Measurements from ENCODE around the gene MORN1. TPM values are rescaled to one million over a fixed set of nuclear protein-coding genes. Genes with fewer than 3 reads are reported as not detected.
"Not testable (repeated sequence)": the region's sequence is repeated elsewhere in the genome, so short reads cannot be mapped to it uniquely, and the experiment has no call there.

The MORN1 gene
- polyA plus RNA-seq, 1 donor: 6.7 TPM

DNA sequence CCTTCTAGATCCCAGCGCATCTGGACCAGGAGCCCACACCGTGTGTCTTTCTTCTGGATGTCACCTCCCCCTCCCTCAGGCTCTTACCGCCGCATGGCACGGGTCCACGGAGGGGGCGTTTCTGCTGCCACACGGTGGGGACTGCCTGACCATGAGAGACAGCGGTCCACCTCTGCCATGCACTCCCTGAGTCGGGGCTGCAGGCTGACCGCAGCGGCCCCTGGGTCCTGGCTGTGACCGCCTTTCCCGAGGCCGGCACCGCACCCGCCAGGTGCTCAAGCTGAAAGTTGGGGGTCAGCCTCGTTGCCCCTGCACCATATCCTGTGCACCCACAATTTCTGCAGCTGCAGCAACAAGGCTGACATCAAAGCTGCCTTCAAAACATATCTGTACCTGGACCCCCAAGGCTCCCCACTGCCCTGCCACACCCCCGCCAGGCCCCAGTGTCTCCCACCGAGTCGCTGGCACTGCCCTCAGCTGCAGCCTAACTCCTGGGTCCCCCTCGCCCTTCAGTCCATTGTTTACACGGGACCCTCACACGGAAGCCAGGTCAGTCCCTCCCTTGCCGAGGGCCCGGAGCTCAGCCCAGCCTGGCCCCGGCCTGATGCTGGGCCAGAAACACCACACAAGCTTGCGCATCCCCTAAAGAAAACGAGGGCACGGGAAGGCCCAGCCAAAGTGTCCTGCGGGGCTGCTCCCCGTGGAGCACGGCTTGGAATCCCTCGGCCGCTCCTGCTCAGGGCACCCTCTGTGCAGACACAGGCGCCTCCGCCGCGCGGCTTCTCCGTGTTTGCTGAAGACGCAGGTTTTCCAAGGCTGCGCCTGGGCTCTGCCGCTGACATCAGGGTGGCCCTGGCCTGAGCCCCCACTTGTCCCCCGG is 51.9 kb downstream of the MORN1 start:
- DNase-seq (ENCODE audit: low read depth): no peak

DNA sequence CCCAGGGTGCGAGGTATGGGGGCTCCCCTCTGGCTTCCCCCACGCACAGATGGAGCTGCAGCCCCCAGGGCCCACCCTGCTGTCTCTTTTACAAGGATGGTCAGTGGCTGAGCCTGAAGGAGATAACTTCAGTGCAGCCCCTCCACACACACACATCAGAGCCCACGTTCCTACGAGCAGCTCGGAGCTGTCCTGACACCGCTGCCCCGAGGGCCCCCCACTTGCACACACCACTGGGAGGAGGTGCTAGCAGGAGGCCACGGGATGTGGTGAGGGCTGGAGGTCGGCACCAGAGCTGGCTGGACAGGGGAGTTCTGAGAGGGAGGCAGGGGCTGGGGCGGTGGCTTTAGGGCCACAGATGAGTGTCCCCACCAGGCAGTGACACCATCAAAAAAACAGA is 53.9 kb downstream of the MORN1 start:
- DNase-seq (ENCODE audit: low read depth): no peak

GRCh38 chr1:2337081-2337480 is 54.3 kb downstream of the MORN1 start:
- DNase-seq (ENCODE audit: low read depth): no peak

DNA sequence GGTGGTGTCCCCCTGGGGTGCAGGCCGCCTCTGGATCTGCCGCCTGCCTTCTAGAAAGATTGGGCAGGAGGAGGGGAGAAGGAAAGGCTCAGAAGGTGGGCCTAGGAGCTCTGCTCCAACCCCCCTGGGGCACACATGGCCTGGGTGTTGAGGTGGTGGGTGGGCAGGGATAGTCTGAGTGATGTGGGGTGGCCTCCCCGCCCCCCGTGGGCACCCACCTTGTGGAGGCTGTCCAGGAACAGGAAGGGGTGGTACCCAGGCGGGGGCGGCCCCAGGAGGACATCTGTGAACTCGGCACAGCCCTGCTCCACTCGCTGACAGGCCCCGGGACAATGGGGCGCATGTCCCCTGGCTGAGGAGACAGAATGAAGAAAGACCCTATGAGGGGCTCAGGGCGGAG is 54.9 kb downstream of the MORN1 start:
- DNase-seq (ENCODE audit: low read depth): no peak

GRCh38 chr1:2335721-2336455 is 55.5 kb downstream of the MORN1 start:
- DNase-seq (ENCODE audit: low read depth): no peak

GRCh38 chr1:2334883-2335534 is 56.3 kb downstream of the MORN1 start:
- no peak for DNase-seq (ENCODE audit: low read depth)

DNA sequence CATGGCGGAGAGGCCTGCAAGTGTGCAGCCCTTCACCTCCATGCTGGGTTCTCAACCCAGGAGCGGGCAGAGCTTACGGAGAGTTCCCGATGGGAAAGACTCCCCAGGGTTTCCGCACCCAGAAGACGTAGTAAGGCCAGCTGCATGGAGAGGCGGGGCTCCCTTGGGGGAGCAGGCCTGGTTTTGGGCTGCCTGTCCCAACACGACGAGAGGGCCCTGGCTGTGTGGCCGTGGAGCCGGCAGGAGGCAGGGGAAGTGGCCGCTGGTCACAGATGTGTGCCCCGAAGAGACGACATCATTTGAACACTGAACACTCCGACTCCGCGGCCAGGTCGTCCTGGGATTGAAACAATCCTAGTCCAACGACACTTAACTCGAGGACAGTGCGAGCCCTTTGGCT is 57.0 kb downstream of the MORN1 start:
- DNase-seq (ENCODE audit: low read depth): no peak

DNA sequence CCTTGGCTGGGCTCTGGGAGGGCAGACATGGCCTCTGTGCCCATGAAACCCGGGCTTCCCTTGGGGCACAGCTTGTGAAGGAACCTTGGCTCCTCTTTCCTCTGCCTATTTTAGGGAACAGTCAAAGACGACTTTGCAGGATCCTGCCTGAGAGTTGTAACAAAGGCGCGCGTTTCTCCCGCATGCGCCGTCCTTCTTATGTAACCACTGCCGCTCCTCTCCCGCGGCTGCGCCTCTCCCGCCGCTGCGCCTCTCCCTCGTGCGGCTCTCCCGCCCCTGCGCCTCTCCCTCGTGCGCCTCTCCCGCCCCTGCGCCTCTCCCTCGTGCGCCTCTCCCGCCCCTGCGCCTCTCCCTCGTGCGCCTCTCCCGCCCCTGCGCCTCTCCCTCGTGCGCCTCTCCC is 59.8 kb downstream of the MORN1 start:
- not testable (repeated sequence) for DNase-seq (ENCODE audit: low read depth)

DNA sequence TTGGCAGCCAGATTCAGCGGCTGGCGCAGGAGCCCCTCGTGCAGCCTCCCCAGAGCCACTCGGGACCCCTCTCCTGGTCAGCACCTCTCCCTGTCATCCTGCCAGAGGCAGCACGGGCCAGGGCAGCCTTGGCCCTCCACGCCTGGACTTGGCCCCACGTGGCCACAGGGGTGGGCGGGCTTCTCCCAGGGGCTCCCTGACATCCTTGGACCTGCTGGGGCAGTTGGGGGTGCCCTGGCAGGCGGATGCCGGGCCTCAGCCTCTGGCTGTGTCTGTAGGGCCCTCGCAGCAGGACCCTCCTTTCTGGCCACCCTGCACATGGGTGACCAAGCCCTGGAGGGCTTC is 60.2 kb downstream of the MORN1 start:
- DNase-seq (ENCODE audit: low read depth): no peak

DNA sequence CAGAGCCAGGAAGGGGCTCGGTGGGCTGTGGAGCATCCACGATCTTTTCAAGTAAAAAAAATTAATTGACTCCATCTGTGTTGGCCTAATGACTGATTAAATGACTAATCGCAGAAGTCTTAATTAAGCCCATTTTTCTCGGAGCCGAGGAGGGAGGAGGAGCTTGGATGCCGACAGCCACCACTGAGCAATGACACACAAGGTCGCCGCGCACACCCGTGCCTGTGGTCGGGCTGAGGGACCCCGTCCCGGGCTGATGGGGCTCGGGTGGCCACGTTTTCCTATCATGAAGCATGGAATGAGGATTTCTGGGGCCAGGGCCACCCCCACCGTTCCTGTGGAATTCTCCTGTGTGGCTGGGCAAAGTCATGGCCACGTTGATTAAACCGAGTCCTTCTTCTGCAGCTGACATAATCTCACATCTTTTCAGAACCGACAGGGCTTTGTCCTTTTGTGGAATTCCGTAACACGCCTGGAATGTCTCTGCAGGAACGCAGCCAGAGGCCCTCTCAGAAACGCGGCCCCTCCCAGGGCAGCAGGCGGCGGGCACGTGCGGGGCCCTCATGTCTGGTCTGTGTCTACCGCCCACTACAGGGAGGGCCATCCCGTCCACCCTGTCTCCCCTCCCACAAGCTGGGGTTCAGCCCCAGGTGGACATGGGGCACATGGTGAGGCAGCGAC is 60.7 kb downstream of the MORN1 start:
- DNase-seq (ENCODE audit: low read depth): peak; percentile 53

DNA sequence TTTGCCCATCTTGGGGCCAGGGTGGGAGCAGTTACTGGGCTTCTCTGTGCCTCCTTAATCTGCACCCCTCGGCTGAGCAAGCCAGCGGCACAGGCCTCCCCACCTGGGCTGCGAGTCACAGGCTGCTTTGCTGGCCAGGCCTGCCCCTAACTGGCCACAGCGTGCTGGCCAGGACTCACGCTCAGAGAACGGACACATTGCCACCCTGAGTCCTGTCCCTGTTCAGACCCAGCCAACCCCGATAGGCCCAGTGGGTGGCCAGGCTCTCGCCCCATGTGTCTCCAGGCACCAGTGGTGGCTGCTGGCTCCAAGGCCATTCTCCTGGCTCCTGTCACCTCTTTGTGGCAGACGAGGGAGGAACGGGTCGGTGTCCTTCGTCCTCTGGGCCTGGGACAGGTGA is 61.3 kb downstream of the MORN1 start:
- no peak for DNase-seq (ENCODE audit: low read depth)

- no peak for DNase-seq (ENCODE audit: low read depth)
Measured at GRCh38 chr1:2328676-2329455, 62.5 kb downstream of the MORN1 start.

DNA sequence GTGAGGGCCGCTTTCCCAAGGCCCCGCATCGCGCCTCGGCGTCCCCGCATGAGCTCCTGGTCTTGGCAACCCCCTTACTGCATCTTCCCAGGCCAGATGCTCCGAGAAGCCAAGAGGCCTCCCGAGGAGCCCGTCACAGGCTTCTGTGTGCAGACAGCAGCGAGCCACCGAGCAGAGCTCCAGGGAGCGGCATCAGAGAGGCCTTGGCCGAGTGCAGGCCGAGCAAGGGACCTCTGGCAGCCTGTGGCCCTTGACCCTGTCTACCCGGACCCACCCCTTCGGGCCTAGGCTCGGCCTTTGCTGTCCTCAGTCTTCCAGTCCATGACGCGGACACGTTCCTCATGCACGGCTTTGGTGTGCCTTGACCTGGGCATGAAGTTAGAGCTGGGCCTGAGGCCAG is 63.5 kb downstream of the MORN1 start:
- no peak for DNase-seq (ENCODE audit: low read depth)

DNA sequence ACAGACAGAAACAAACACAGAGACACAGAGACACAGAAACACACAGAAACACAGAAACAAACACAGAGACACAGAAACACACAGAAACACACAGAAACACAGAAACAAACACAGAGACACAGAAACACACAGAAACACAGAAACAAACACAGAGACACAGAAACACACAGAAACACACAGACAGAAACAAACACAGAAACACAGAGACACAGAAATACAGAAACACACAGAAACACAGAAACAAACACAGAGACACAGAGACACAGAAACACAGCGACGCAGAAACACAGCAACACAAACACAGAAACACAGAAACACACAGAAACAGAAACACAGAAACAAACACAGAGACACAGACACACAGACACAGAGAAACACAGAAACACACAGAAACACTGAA is 64.2 kb downstream of the MORN1 start:
- DNase-seq (ENCODE audit: low read depth): not testable (repeated sequence)

DNA sequence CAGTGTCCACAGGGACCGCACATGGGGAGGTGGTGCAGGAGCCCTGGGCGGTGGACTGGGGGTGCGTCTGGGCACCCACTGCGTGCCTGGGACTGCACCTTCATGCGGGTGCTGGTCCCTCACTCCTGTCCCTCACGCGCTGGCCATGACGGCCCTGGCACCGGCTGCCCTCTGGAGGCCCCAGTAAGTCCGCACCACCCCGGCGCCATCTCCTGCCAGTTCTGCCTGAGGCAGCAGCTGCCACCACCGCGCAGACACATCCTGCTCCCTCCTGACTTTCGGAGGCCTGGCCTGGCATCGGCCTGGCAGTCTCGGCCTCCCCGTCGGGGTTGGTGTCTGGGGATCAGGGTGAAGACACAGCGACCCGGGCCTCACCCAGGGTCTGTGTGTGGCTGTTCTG is 64.8 kb downstream of the MORN1 start:
- no peak for DNase-seq (ENCODE audit: low read depth)

DNA sequence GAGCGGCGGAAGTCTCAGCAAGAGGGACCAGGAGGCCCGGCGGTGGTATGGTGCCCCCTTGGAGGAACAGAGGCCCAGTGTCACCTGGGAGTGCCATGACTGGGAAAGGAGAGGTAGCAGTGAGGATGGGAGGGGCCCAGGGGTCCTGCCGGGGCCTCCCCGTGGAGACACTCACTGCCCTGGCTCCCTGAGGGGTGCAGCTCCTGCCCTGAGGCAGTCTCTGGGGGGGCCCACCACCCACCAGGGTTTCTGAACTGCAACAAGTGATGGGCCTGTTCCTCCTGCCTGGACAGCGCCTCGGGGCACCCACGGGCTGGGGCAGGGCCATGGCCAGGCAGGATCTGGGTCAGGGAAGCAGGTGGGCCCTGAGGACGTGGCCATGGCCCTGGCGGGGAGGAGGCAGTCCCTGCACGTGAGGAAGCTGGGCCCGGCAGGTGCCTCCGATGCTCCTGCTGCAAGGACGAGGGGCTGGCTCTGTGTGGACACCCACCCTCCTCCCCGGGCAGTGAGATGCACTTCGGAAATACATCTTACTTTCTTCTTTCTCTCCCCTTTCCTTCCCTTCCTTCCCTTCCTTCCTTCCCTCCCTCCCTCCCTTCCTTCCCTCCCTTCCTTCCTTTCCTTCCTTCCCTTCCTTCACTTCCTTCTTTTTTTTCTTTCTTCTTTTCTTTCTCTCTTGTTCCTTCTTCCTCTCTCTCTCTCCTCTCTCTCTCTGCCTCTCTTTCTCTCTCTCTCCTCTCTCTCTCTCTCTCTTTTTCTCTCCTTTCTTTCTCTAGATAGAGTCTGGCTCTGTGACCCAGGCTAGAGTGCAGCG is 66.6 kb downstream of the MORN1 start:
- DNase-seq (ENCODE audit: low read depth): no peak

DNA sequence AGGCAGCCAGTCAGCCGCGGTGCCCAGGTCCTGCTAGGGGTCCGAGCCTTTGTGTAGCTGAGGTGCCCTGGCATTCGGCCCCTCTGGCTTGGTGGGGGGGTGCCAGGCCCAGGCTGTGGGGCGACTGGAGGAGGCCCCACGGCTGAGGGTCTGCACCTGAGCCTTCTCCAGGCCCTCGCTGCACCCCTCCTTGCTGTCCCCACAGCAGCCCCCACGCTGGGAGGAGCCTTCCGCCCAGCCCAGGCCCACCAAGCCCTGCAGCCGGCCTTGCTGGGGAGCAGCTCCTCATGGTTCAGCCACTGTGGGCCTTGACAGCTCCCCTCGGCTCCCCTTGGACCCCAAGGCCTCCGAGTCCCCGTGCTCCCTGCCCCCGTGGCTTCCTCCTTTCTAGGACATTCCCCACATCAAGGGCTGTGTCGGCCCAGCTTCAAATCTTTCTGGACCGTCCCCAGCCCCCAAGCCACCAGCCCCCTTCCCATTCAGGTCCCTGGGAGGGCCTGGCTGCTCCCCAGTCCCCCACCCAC is 67.8 kb downstream of the MORN1 start:
- DNase-seq (ENCODE audit: low read depth): no peak

DNA sequence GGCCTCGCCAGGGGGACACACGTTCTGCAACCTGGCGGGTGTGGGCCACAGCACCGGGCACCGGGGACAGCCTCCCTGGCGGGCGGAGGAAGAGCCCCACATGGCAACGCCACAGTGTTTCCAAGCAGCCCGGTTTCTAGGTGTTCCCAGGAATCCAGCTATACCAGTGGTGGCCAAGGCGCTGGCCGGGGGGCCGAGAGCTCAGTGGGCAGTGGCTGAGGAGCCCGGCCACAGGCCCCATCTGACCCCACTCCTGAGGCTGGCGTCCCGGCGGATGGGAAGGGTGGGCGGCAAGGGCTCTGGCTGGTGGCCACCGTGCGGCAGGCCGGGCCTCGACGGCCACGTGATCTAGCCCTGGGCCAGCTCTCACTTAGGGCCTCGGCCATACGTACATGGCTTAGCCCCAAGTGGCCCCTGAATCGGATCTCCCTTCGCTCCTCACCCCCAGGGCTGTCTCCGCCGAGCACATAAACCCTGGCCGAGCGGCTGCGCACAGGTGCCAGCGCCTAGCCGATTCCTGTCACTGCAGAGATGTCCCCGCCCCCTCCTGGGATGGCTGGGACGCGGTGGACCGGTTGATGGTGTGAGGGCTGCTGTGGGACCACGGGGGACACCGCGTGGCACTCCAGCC is 68.7 kb downstream of the MORN1 start:
- DNase-seq (ENCODE audit: low read depth): no peak

GRCh38 chr1:2322065-2322571 is 69.2 kb downstream of the MORN1 start:
- peak; percentile 56 for DNase-seq (ENCODE audit: low read depth)
